GM10266 (cell line): ENCODE measurements around the gene MEGF11.

Source experiments
- DNase-seq: peaks from one replicate; pipeline ENCODE4 v3.0.0; 2012; ENCODE audit errors: extremely low spot score
- CTCF ChIP-seq: IDR thresholded peaks from 2 replicates; pipeline ENCODE4 v1.5.1; 2012; ENCODE audit warnings: mild to moderate bottlenecking, low read depth; ENCODE audit not compliant: control insufficient read depth, insufficient read depth; ENCODE audit errors: missing control alignments

MEGF11 gene

GRCh38 chr15:66212563-66212921, 41.0 kb downstream of the MEGF11 start:
- no peak for DNase-seq

GRCh38 chr15:66211670-66212562, 41.6 kb downstream of the MEGF11 start:
- no peak for DNase-seq
- no peak for TF ChIP-seq CTCF

More at GRCh38 chr15:66212563-66212921, 41.0 kb downstream of the MEGF11 start:
- no peak for TF ChIP-seq CTCF

GRCh38 chr15:66210684-66211083, 42.9 kb downstream of the MEGF11 start:
- no peak for TF ChIP-seq CTCF
- DNase-seq = no peak

- TF ChIP-seq CTCF = no peak
- no peak for DNase-seq
Observed at GRCh38 chr15:66198757-66199156, 54.8 kb downstream of the MEGF11 start.

- no peak for DNase-seq
- no peak for TF ChIP-seq CTCF
Observed at GRCh38 chr15:66196602-66197001, 56.9 kb downstream of the MEGF11 start.

- no peak for DNase-seq
- no peak for TF ChIP-seq CTCF
Observed at GRCh38 chr15:66195621-66196230, 57.8 kb downstream of the MEGF11 start.

GRCh38 chr15:66193066-66193465, 60.5 kb downstream of the MEGF11 start:
- no peak for DNase-seq
- no peak for TF ChIP-seq CTCF
